ENCODE results near the gene CHST2.

DNA sequence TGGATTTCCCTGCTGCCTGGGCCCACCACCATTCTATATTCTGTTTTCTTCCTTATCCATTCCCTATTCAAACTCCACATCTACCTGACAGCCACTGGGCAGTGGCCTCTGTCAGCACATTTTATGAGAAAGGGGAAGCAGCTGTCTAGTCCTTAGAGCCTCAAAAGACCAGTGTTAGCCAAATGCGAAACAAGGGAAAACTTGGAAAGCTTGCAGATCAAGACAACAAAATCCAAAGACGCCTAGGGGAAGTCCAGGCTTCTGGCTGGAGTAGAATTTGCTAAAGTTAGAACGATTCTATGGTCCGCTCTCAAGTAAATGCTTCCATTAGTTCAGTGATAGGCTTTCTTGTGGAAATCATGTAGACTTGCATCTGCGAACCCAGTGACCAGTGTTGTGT is 39.4 kb upstream of the CHST2 start:
- TF ChIP-seq MYC (IDR thresholded peaks at IDR 0.05; ENCODE audit: low read depth, low read length) (no peak), POLR2A (IDR thresholded peaks at IDR 0.05; ENCODE audit: extremely low read depth, insufficient read length) (no peak)
- TF ChIP-seq, protein P1, sequence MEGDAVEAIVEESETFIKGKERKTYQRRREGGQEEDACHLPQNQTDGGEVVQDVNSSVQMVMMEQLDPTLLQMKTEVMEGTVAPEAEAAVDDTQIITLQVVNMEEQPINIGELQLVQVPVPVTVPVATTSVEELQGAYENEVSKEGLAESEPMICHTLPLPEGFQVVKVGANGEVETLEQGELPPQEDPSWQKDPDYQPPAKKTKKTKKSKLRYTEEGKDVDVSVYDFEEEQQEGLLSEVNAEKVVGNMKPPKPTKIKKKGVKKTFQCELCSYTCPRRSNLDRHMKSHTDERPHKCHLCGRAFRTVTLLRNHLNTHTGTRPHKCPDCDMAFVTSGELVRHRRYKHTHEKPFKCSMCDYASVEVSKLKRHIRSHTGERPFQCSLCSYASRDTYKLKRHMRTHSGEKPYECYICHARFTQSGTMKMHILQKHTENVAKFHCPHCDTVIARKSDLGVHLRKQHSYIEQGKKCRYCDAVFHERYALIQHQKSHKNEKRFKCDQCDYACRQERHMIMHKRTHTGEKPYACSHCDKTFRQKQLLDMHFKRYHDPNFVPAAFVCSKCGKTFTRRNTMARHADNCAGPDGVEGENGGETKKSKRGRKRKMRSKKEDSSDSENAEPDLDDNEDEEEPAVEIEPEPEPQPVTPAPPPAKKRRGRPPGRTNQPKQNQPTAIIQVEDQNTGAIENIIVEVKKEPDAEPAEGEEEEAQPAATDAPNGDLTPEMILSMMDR (IDR thresholded peaks at IDR 0.05; ENCODE audit: low read depth, low read length): no peak
- TF ChIP-seq, protein P2, sequence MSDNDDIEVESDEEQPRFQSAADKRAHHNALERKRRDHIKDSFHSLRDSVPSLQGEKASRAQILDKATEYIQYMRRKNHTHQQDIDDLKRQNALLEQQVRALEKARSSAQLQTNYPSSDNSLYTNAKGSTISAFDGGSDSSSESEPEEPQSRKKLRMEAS (IDR thresholded peaks at IDR 0.05; ENCODE audit: low read depth, low read length): no peak
